OCI-LY7 (cell line): Measurements from ENCODE around the gene KRT80.

Experiments used
- EZH2phosphoT487 ChIP-seq: fragments of 200-600 bp; sonication (generic); IDR thresholded peaks from 2 replicates; pipeline ENCODE4 v1.6.1; 2018; ENCODE audit warnings: low read depth, borderline replicate concordance, mild to moderate bottlenecking, mixed run types, antibody characterized with exemption, low read length, moderate library complexity, mixed read lengths
- TF ChIP-seq, protein P1 (sequence below): fragments of 200-600 bp; sonication (generic); conservative IDR thresholded peaks from 2 replicates; pipeline ENCODE4 v1.5.1; 2014; ENCODE audit warnings: mild to moderate bottlenecking, antibody characterized with exemption, low read length, moderate library complexity, mixed read lengths

DNA sequence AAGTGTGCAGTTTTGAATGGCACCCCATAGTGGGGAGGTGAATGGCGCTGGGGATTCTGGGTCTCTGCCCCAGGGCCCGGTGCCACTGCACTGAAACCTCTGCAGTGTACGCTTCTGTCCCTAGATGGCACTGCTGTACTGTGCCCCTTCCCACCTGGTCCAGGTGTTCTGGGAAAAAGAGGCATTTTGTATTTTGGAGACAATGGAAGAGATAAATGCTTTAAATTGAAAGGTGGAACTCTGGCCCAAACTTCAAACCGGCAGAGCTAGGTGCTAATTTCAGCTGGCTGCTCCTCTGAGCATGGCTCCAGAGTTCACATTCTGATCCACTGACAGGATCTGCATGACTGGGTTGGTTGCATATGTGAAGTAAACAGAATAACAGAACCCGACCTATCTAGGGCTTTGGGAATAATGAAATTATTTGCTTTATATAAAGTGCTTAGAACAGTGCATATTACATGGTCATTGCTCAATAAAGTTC, 52.2 kb downstream of the KRT80 start:
- TF ChIP-seq, protein P1, sequence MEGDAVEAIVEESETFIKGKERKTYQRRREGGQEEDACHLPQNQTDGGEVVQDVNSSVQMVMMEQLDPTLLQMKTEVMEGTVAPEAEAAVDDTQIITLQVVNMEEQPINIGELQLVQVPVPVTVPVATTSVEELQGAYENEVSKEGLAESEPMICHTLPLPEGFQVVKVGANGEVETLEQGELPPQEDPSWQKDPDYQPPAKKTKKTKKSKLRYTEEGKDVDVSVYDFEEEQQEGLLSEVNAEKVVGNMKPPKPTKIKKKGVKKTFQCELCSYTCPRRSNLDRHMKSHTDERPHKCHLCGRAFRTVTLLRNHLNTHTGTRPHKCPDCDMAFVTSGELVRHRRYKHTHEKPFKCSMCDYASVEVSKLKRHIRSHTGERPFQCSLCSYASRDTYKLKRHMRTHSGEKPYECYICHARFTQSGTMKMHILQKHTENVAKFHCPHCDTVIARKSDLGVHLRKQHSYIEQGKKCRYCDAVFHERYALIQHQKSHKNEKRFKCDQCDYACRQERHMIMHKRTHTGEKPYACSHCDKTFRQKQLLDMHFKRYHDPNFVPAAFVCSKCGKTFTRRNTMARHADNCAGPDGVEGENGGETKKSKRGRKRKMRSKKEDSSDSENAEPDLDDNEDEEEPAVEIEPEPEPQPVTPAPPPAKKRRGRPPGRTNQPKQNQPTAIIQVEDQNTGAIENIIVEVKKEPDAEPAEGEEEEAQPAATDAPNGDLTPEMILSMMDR: peak; percentile 95
- no peak for TF ChIP-seq EZH2phosphoT487
